Measurements from ENCODE around the gene EIF1AD. TPM values are rescaled to one million over a fixed set of nuclear protein-coding genes. Genes with fewer than 3 reads are reported as not detected.

EIF1AD gene
- total RNA-seq, 3 donors from 2014 or later, result 25.5 to 35.3 (median 30.3) TPM

GRCh38 chr11:66020212-66020611 is 18.3 kb upstream of the EIF1AD start:
- Histone ChIP-seq H3K4me3 (no peak overlapping the region), H3K36me3 (ENCODE audit: low read depth) (no peaks in the 10 kb centered on the region), H3K4me1 (ENCODE audit: low read depth) (no peaks in the 10 kb centered on the region), H3K9me3 (no peaks in the 10 kb centered on the region)
- no peak for ATAC-seq
- DNase-seq, result no peak
- intact Hi-C loops (cut with DNase I, micrococcal nuclease), result no loop called here
- TF ChIP-seq CTCF (IDR thresholded peaks at IDR 0.05), result no peak

- ATAC-seq (no peak), DNase-seq (no peak)
- TF ChIP-seq CTCF (IDR thresholded peaks at IDR 0.05), result no peak
- intact Hi-C loops (cut with DNase I, micrococcal nuclease), result no loop called here
- Histone ChIP-seq H3K4me3 (no peak overlapping the region), H3K36me3 (ENCODE audit: low read depth) (no peaks in the 10 kb centered on the region), H3K4me1 (ENCODE audit: low read depth) (no peaks in the 10 kb centered on the region), H3K9me3 (no peaks in the 10 kb centered on the region)
Measured at GRCh38 chr11:66017321-66017720, 15.4 kb upstream of the EIF1AD start.

GRCh38 chr11:66016793-66017177 is 14.8 kb upstream of the EIF1AD start:
- Histone ChIP-seq H3K9me3 (no peaks in the 10 kb centered on the region), H3K4me3 (no peak overlapping the region), H3K4me1 (ENCODE audit: low read depth) (peaks cover 4% of the 10 kb centered on the region), H3K36me3 (ENCODE audit: low read depth) (no peaks in the 10 kb centered on the region)
- no peak for TF ChIP-seq CTCF (IDR thresholded peaks at IDR 0.05)
- intact Hi-C loops (cut with DNase I, micrococcal nuclease), result no loop called here
- DNase-seq (no peak), ATAC-seq (no peak)

- ATAC-seq (no peak), DNase-seq (peak in 1 of 3 donors; percentile 29)
- no peak for TF ChIP-seq CTCF (IDR thresholded peaks at IDR 0.05)
- no peaks in the 10 kb centered on the region for H3K36me3 ChIP-seq (ENCODE audit: low read depth)
- intact Hi-C loops (cut with DNase I, micrococcal nuclease), result no loop called here
- H3K4me3 ChIP-seq, result no peak overlapping the region
- peaks cover 5% of the 10 kb centered on the region for H3K4me1 ChIP-seq (ENCODE audit: low read depth)
- no peaks in the 10 kb centered on the region for H3K9me3 ChIP-seq
Measured at GRCh38 chr11:66015936-66016792, 14.2 kb upstream of the EIF1AD start.

GRCh38 chr11:66015454-66015881 is 13.5 kb upstream of the EIF1AD start:
- peaks cover 5% of the 10 kb centered on the region for H3K4me1 ChIP-seq (ENCODE audit: low read depth)
- no peak for ATAC-seq
- H3K36me3 ChIP-seq (ENCODE audit: low read depth), result no peaks in the 10 kb centered on the region
- intact Hi-C loops (cut with DNase I, micrococcal nuclease), result no loop called here
- H3K4me3 ChIP-seq, result no peak overlapping the region
- H3K9me3 ChIP-seq, result no peaks in the 10 kb centered on the region
- no peak for DNase-seq
- no peak for TF ChIP-seq CTCF (IDR thresholded peaks at IDR 0.05)

Measured in mucosa of descending colon (tissue), 3 donors.